Activated CD4-positive, alpha-beta T cell treated with anti-CD3 and anti-CD28 coated beads, Interleukin-2, amount 10 ng/mL, durations not matched to agents 7 days and 5 days (primary cell): Measurements from ENCODE around the gene SERAC1. TPM values are rescaled to one million over a fixed set of nuclear protein-coding genes. Genes with fewer than 3 reads are reported as not detected.
"Not testable (repeated sequence)": the region's sequence is repeated elsewhere in the genome, so short reads cannot be mapped to it uniquely, and the experiment has no call there.

ENCODE experiments used
- CTCF ChIA-PET: fragments of 350-600 bp; sonication (Branson Sonifier 250); formaldehyde crosslinking; loops from one replicate; lab custom pipeline; 2021; ENCODE audit warnings: antibody characterized with exemption; lab: Charles Lee
- POLR2A ChIA-PET: fragments of 350-600 bp; sonication (Branson Sonifier 250); formaldehyde crosslinking; loops from one replicate; lab custom pipeline; 2021; ENCODE audit warnings: antibody characterized with exemption; lab: Charles Lee
- DNase-seq: peaks from one replicate; pipeline ENCODE4 v3.0.0-alpha.2; 2020
- H3K27ac Mint-ChIP-seq: one replicate; pipeline ENCODE4 v1.8.0; 2021; ENCODE audit warnings: mild to moderate bottlenecking, moderate library complexity, mixed read lengths
- H3K27me3 Mint-ChIP-seq: one replicate; pipeline ENCODE4 v1.8.0; 2021; ENCODE audit warnings: mixed read lengths
- H3K36me3 Mint-ChIP-seq: one replicate; pipeline ENCODE4 v1.8.0; 2021; ENCODE audit warnings: low read depth, mixed read lengths
- H3K4me1 Mint-ChIP-seq: one replicate; pipeline ENCODE4 v1.8.0; 2021; ENCODE audit warnings: mixed read lengths
- H3K4me3 Mint-ChIP-seq: one replicate; pipeline ENCODE4 v1.8.0; 2021; ENCODE audit warnings: mild to moderate bottlenecking, moderate library complexity, mixed read lengths
- H3K9me3 Mint-ChIP-seq: one replicate; pipeline ENCODE4 v1.8.0; 2021; ENCODE audit warnings: mixed read lengths
- total RNA-seq, 2 experiments: library from RNA; stranded (reverse); gene quantifications; one replicate each; pipeline ENCODE4 v1.2.3, GENCODE V29; 2021

The SERAC1 gene
- total RNA-seq, 2 experiments from 2014 or later, result 4.5 TPM

- no peak overlapping the region for H3K27ac Mint-ChIP-seq
- POLR2A ChIA-PET, result no interaction called here
- H3K36me3 Mint-ChIP-seq, result peaks cover 30% of the 10 kb centered on the region
- H3K4me1 Mint-ChIP-seq, result no peaks in the 10 kb centered on the region
- CTCF ChIA-PET, result interaction anchor here (0.9 kb wide), 1 partner anchor 22 kb away, joined by 3 read pairs; no protein-coding TSS in a partner anchor
- H3K27me3 Mint-ChIP-seq, result no peaks in the 10 kb centered on the region
- no peak overlapping the region for H3K4me3 Mint-ChIP-seq
- DNase-seq, result no peak
- H3K9me3 Mint-ChIP-seq, result no peaks in the 10 kb centered on the region
Observed at GRCh38 chr6:158191761-158192160, 23.7 kb upstream of the SERAC1 start.

- no peaks in the 10 kb centered on the region for H3K27me3 Mint-ChIP-seq
- no peak overlapping the region for H3K27ac Mint-ChIP-seq
- ChIA-PET CTCF (interaction anchor here (0.6 to 0.9 kb wide), 2 partner anchors 23 to 951 kb away, joined by 3 read pairs; no protein-coding TSS in a partner anchor), POLR2A (no interaction called here)
- no peaks in the 10 kb centered on the region for H3K4me1 Mint-ChIP-seq
- no peak overlapping the region for H3K4me3 Mint-ChIP-seq
- DNase-seq, result no peak
- peaks cover 33% of the 10 kb centered on the region for H3K36me3 Mint-ChIP-seq
- H3K9me3 Mint-ChIP-seq, result no peaks in the 10 kb centered on the region
Observed at GRCh38 chr6:158191032-158191431, 23.0 kb upstream of the SERAC1 start.

- no peak overlapping the region for H3K27ac Mint-ChIP-seq
- CTCF ChIA-PET, result interaction anchor here (1.0 to 1.4 kb wide), 2 partner anchors 10 to 20 kb away, joined by 3 to 6 read pairs; no protein-coding TSS in a partner anchor
- H3K9me3 Mint-ChIP-seq, result peaks cover 6% of the 10 kb centered on the region
- POLR2A ChIA-PET, result no interaction called here
- H3K27me3 Mint-ChIP-seq, result no peaks in the 10 kb centered on the region
- H3K4me3 Mint-ChIP-seq, result no peak overlapping the region
- no peak for DNase-seq
- H3K36me3 Mint-ChIP-seq, result peaks cover 43% of the 10 kb centered on the region
- peaks cover 7% of the 10 kb centered on the region for H3K4me1 Mint-ChIP-seq
Observed at GRCh38 chr6:158188591-158188990, 20.5 kb upstream of the SERAC1 start.

- peaks cover 12% of the 10 kb centered on the region for H3K9me3 Mint-ChIP-seq
- H3K27me3 Mint-ChIP-seq, result no peaks in the 10 kb centered on the region
- no peak overlapping the region for H3K4me3 Mint-ChIP-seq
- no peak overlapping the region for H3K27ac Mint-ChIP-seq
- H3K36me3 Mint-ChIP-seq, result peaks cover 50% of the 10 kb centered on the region
- ChIA-PET CTCF (interaction anchor here (0.6 to 1.0 kb wide), 3 partner anchors 11 to 48 kb away, joined by 3 to 5 read pairs (median 3); no protein-coding TSS in a partner anchor), POLR2A (no interaction called here)
- DNase-seq, result no peak
- H3K4me1 Mint-ChIP-seq, result peaks cover 10% of the 10 kb centered on the region
Observed at GRCh38 chr6:158185729-158186456, 17.8 kb upstream of the SERAC1 start.

GRCh38 chr6:158184608-158185007, 16.5 kb upstream of the SERAC1 start:
- no peak for DNase-seq
- ChIA-PET POLR2A (interaction anchor here (0.5 kb wide), 1 partner anchor 340 kb away, joined by 5 read pairs; no protein-coding TSS in a partner anchor), CTCF (interaction anchor here (0.6 to 1.8 kb wide), 2 partner anchors 17 to 619 kb away, joined by 5 to 6 read pairs; partner anchors contain the start of genes GTF2H5 and SERAC1)
- no peak overlapping the region for H3K4me3 Mint-ChIP-seq
- no peaks in the 10 kb centered on the region for H3K27me3 Mint-ChIP-seq
- peaks cover 10% of the 10 kb centered on the region for H3K4me1 Mint-ChIP-seq
- peaks cover 60% of the 10 kb centered on the region for H3K36me3 Mint-ChIP-seq
- H3K9me3 Mint-ChIP-seq, result peaks cover 15% of the 10 kb centered on the region
- no peak overlapping the region for H3K27ac Mint-ChIP-seq

GRCh38 chr6:158183174-158183972, 15.3 kb upstream of the SERAC1 start:
- H3K27ac Mint-ChIP-seq, H3K27me3 Mint-ChIP-seq, DNase-seq, POLR2A ChIA-PET, H3K4me3 Mint-ChIP-seq: not testable (repeated sequence)
- peaks cover 20% of the 10 kb centered on the region for H3K9me3 Mint-ChIP-seq
- H3K36me3 Mint-ChIP-seq, result peaks cover 69% of the 10 kb centered on the region
- H3K4me1 Mint-ChIP-seq, result peaks cover 10% of the 10 kb centered on the region
- CTCF ChIA-PET, result interaction anchor here (1.1 to 1.8 kb wide), 2 partner anchors 15 to 16 kb away, joined by 3 to 5 read pairs; partner anchors contain the start of genes GTF2H5 and SERAC1

- H3K27me3 Mint-ChIP-seq, H3K4me1 Mint-ChIP-seq, POLR2A ChIA-PET, H3K27ac Mint-ChIP-seq, DNase-seq, H3K4me3 Mint-ChIP-seq: not testable (repeated sequence)
- CTCF ChIA-PET, result interaction anchor here (0.7 kb wide), 1 partner anchor 37 kb away, joined by 3 read pairs; no protein-coding TSS in a partner anchor
- Mint-ChIP-seq H3K36me3 (peaks cover 66% of the 10 kb centered on the region), H3K9me3 (peaks cover 15% of the 10 kb centered on the region)
Observed at GRCh38 chr6:158177712-158178111, 9.7 kb upstream of the SERAC1 start.

- Mint-ChIP-seq H3K4me1 (peaks cover 3% of the 10 kb centered on the region), H3K27me3 (no peaks in the 10 kb centered on the region), H3K27ac (no peak overlapping the region), H3K4me3 (no peak overlapping the region), H3K36me3 (peaks cover 51% of the 10 kb centered on the region), H3K9me3 (peaks cover 6% of the 10 kb centered on the region)
- no peak for DNase-seq
- ChIA-PET CTCF (interaction anchor here (1.4 kb wide), 2 partner anchors 10 to 11 kb away, joined by 3 read pairs; no protein-coding TSS in a partner anchor), POLR2A (no interaction called here)
Observed at GRCh38 chr6:158175111-158175510, 7.0 kb upstream of the SERAC1 start.

- H3K4me1 Mint-ChIP-seq, result peaks cover 5% of the 10 kb centered on the region
- H3K36me3 Mint-ChIP-seq, result peaks cover 46% of the 10 kb centered on the region
- POLR2A ChIA-PET, result no interaction called here
- peaks cover 6% of the 10 kb centered on the region for H3K9me3 Mint-ChIP-seq
- CTCF ChIA-PET, result interaction anchor here (1.4 kb wide), 2 partner anchors 10 to 12 kb away, joined by 3 read pairs; no protein-coding TSS in a partner anchor
- no peaks in the 10 kb centered on the region for H3K27me3 Mint-ChIP-seq
- no peak for DNase-seq
- no peak overlapping the region for H3K4me3 Mint-ChIP-seq
- H3K27ac Mint-ChIP-seq, result no peak overlapping the region
Observed at GRCh38 chr6:158174514-158174913, 6.5 kb upstream of the SERAC1 start.

- Mint-ChIP-seq H3K4me1 (peaks cover 5% of the 10 kb centered on the region), H3K4me3 (no peak overlapping the region)
- CTCF ChIA-PET, result no interaction called here
Observed at GRCh38 chr6:158174024-158174423, 6.0 kb upstream of the SERAC1 start.

GRCh38 chr6:158172001-158172400, 3.9 kb upstream of the SERAC1 start:
- ChIA-PET CTCF (interaction anchor here (1.1 to 1.4 kb wide), 2 partner anchors 22 to 24 kb away, joined by 3 to 4 read pairs; no protein-coding TSS in a partner anchor), POLR2A (no interaction called here)
- peaks cover 14% of the 10 kb centered on the region for H3K4me1 Mint-ChIP-seq
- DNase-seq, result no peak
- no peaks in the 10 kb centered on the region for H3K27me3 Mint-ChIP-seq
- no peak overlapping the region for H3K4me3 Mint-ChIP-seq
- no peak overlapping the region for H3K27ac Mint-ChIP-seq
- H3K36me3 Mint-ChIP-seq, result peaks cover 25% of the 10 kb centered on the region
- H3K9me3 Mint-ChIP-seq, result no peaks in the 10 kb centered on the region

More at GRCh38 chr6:158174024-158174423, 6.0 kb upstream of the SERAC1 start:
- H3K9me3 Mint-ChIP-seq, result peaks cover 6% of the 10 kb centered on the region
- POLR2A ChIA-PET, result no interaction called here
- H3K36me3 Mint-ChIP-seq, result peaks cover 44% of the 10 kb centered on the region
- no peak overlapping the region for H3K27ac Mint-ChIP-seq
- DNase-seq, result no peak
- H3K27me3 Mint-ChIP-seq, result no peaks in the 10 kb centered on the region

- ChIA-PET CTCF (no interaction called here), POLR2A (no interaction called here)
- H3K27ac Mint-ChIP-seq, result no peak overlapping the region
- no peaks in the 10 kb centered on the region for H3K27me3 Mint-ChIP-seq
- DNase-seq, result no peak
- H3K4me3 Mint-ChIP-seq, result no peak overlapping the region
- H3K36me3 Mint-ChIP-seq, result peaks cover 19% of the 10 kb centered on the region
- H3K4me1 Mint-ChIP-seq, result peaks cover 26% of the 10 kb centered on the region
- H3K9me3 Mint-ChIP-seq, result no peaks in the 10 kb centered on the region
Observed at GRCh38 chr6:158170656-158171081, 2.6 kb upstream of the SERAC1 start.
